ENCODE data around the gene VWA8.

Gene VWA8

DNA sequence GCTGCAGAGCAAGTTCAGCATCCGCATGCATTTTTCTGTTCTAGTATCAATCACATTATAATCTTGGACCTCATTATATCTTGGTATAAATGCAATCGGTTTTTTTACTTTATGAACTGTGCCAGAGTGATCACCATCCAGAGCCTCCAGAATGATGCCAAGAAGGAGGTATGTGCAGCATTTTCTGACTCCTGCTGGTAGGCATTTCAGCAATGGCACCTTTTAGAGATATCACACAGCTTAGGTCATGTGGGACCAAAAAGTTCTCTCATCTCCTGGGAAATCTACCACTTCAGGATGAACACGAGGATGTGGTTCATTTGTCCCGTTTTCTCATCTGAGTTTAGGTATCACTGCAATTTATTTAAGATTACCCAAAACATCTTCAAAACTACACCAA, 220.4 kb downstream of the VWA8 start:
- Histone ChIP-seq H3K9ac (ENCODE audit: low read length) (no peak overlapping the region), H3K4me1 (ENCODE audit: control insufficient read depth, insufficient read depth, low read length) (no peaks in the 10 kb centered on the region), H3K27me3 (replicated peaks; ENCODE audit: control insufficient read depth, insufficient read depth, low read length) (no peaks in the 10 kb centered on the region), H3K36me3 (ENCODE audit: control insufficient read depth, insufficient read depth, low read length, severe bottlenecking) (no peaks in the 10 kb centered on the region), H3K9me3 (ENCODE audit: control insufficient read depth, low read length) (no peaks in the 10 kb centered on the region), H3K4me3 (ENCODE audit: low read length) (no peak overlapping the region)
- DNase-seq (ENCODE audit: low read depth) = no peak

DNA sequence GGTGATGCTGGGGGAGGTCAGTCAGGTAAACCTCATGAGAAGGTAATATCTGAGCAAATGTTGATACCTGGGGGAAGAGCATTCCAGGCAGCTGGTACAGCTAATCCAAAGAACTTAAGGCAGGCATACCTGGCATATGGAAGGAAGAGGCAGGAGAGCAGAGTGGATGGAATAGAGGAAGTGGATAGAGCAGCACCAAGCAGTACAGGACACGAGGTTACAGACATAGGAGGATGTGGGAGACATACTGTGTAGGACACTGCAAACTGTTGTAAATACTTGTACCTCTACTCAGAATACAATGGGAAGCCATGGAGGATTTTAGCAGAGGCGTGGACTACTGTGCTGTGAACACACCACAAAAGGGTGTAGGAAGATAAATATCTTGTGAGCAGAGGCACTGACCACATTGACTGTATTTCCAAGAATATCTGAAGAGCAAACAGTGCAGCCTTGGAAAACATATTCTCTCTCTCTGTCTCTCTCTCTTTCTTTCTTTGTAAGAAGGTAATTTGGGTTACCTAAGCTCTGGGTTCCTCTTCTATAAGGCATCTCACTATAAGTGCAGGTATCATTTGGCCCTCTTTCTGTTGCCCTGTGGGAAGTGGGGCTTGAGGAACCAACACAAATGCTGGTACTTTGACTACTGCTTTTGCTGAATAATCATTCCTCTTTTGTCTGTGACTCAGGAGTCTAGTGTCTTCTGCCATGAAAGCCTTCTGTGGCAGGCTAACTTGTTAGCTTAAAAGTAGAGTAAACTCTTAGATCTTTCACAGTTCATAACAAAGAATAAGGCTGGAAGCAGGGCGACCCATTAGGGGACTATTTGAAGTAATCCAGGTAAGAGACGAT, 238.0 kb downstream of the VWA8 start:
- Histone ChIP-seq H3K9ac (ENCODE audit: low read length) (no peak overlapping the region), H3K4me1 (ENCODE audit: control insufficient read depth, insufficient read depth, low read length) (no peaks in the 10 kb centered on the region), H3K27me3 (replicated peaks; ENCODE audit: control insufficient read depth, insufficient read depth, low read length) (no peaks in the 10 kb centered on the region), H3K4me3 (ENCODE audit: low read length) (no peak overlapping the region), H3K9me3 (ENCODE audit: control insufficient read depth, low read length) (no peaks in the 10 kb centered on the region), H3K36me3 (ENCODE audit: control insufficient read depth, insufficient read depth, low read length, severe bottlenecking) (peaks cover 44% of the 10 kb centered on the region)
- DNase-seq (ENCODE audit: low read depth) = no peak

DNA sequence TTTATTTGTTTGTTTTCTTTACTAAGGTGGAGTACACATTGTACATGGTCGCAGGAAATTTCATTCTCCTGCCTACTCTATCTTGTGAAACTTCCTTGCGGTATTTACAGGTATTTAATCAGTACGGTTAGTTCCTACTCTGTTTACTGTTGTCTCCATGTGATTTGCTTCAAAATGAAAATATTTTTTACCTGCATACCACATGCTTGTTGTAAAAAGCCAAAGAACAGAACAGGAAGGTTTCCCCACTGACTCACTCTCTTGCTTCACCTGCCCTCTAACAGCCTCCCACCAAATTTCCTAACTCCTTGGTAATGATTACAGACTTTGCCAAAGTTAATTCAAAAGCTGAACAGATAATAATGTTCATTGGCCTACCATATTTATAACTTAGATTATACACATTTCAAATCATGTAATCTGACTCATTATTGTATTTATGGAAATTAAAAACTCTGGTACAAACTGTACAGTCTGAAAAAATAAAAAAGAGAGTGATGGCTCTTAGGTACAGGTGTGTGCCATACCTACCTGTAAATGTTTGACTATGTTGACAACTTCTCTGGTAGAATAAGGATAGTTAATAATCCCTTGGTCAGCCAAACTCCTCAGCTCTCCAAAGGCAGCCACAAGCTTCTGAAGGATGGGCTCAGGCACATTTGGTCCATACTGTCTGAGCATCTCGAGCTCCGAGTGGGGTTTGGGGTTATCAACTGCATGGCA, 239.9 kb downstream of the VWA8 start:
- DNase-seq (ENCODE audit: low read depth) = no peak
- Histone ChIP-seq H3K4me1 (ENCODE audit: control insufficient read depth, insufficient read depth, low read length) (no peaks in the 10 kb centered on the region), H3K9me3 (ENCODE audit: control insufficient read depth, low read length) (no peaks in the 10 kb centered on the region), H3K9ac (ENCODE audit: low read length) (no peak overlapping the region), H3K27me3 (replicated peaks; ENCODE audit: control insufficient read depth, insufficient read depth, low read length) (no peaks in the 10 kb centered on the region), H3K36me3 (ENCODE audit: control insufficient read depth, insufficient read depth, low read length, severe bottlenecking) (peaks cover 35% of the 10 kb centered on the region), H3K4me3 (ENCODE audit: low read length) (no peak overlapping the region)

DNA sequence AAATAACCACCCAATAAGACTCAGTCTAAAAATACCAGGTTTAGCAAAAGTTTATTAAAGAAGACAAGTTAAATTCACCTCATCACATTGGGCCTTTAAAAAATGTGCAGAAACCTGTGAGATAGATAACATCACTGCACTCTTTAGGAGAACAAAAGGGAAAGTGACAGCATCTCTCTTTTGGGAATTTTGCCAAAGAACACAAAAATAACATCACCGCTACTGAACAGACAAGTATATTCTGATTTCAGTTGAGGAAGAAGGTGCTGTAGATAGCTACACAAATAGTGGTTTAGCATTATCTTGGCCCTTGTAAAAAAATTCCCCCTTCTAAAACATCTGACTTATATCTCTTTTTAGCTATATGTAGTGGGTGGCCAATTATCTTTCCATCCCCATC, 244.7 kb downstream of the VWA8 start:
- Histone ChIP-seq H3K9ac (ENCODE audit: low read length) (no peak overlapping the region), H3K27me3 (replicated peaks; ENCODE audit: control insufficient read depth, insufficient read depth, low read length) (no peaks in the 10 kb centered on the region), H3K4me1 (ENCODE audit: control insufficient read depth, insufficient read depth, low read length) (no peaks in the 10 kb centered on the region), H3K4me3 (ENCODE audit: low read length) (no peak overlapping the region), H3K9me3 (ENCODE audit: control insufficient read depth, low read length) (no peaks in the 10 kb centered on the region), H3K36me3 (ENCODE audit: control insufficient read depth, insufficient read depth, low read length, severe bottlenecking) (peaks cover 9% of the 10 kb centered on the region)
- no peak for DNase-seq (ENCODE audit: low read depth)

DNA sequence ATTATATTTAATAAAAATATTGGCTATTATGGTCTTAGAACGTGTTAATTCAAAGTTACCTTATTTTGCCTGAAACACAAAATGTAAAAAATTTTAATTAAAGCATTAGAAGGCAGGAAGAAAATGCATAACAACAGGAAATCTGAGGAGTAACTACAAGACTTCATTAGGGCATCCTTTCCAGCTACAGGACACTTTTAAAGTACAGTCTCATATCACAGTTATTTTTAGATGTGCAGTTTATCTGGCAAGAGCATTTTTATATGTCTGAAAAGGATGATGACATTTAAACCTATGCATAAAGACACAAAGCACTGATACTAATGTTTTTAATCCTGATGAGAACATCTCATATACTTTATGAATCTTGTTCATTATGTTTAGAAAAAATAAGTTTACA, 247.5 kb downstream of the VWA8 start:
- no peaks in the 10 kb centered on the region for H3K36me3 ChIP-seq (ENCODE audit: control insufficient read depth, insufficient read depth, low read length, severe bottlenecking)
- no peaks in the 10 kb centered on the region for H3K9me3 ChIP-seq (ENCODE audit: control insufficient read depth, low read length)
- no peaks in the 10 kb centered on the region for H3K27me3 ChIP-seq (replicated peaks; ENCODE audit: control insufficient read depth, insufficient read depth, low read length)
- peaks cover 11% of the 10 kb centered on the region for H3K4me1 ChIP-seq (ENCODE audit: control insufficient read depth, insufficient read depth, low read length)
- no peak overlapping the region for H3K9ac ChIP-seq (ENCODE audit: low read length)
- no peak for DNase-seq (ENCODE audit: low read depth)
- H3K4me3 ChIP-seq (ENCODE audit: low read length) = no peak overlapping the region

DNA sequence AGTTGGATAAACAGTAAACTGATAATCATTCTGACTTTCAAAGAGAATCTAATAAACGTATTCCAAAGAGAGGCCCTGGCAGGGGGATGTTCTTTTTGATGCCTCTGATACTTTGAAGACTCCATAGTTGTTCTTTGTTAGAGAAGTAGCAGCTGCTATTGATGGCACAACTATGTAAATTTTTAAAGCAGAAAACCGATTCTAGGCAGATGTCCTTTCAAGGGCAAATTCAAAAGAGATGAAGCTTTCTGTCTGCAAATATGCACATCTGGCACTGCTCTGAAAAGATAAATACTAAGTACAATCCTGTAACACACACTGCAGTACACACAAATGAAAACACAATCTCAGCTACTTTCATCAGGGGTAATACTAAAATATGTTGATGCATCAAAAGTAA, 250.1 kb downstream of the VWA8 start:
- Histone ChIP-seq H3K9me3 (ENCODE audit: control insufficient read depth, low read length) (no peaks in the 10 kb centered on the region), H3K36me3 (ENCODE audit: control insufficient read depth, insufficient read depth, low read length, severe bottlenecking) (no peaks in the 10 kb centered on the region), H3K9ac (ENCODE audit: low read length) (no peak overlapping the region), H3K4me1 (ENCODE audit: control insufficient read depth, insufficient read depth, low read length) (peaks cover 35% of the 10 kb centered on the region), H3K4me3 (ENCODE audit: low read length) (no peak overlapping the region), H3K27me3 (replicated peaks; ENCODE audit: control insufficient read depth, insufficient read depth, low read length) (no peaks in the 10 kb centered on the region)
- no peak for DNase-seq (ENCODE audit: low read depth)

DNA sequence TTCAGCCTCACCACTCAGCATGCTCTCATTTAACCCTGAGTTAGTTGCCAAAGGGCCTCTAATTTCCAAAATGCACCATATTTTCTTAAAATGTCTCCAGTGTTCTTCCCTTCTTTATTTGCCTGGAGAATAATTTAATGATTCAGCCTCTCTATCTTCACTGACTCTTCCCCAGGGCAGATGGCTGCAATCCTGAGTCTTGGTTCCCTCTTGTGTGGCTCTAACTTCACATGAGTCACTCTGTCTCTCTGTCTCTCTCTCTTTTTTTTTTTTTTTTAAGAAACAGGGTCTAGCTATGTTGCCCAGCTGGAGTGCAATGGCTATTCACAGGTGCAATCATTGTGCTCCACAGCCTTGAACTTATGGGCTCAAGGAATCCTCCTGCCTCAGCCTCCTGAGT, 251.4 kb downstream of the VWA8 start:
- H3K27me3 ChIP-seq (replicated peaks; ENCODE audit: control insufficient read depth, insufficient read depth, low read length) = no peaks in the 10 kb centered on the region
- no peak overlapping the region for H3K9ac ChIP-seq (ENCODE audit: low read length)
- H3K9me3 ChIP-seq (ENCODE audit: control insufficient read depth, low read length) = no peaks in the 10 kb centered on the region
- peaks cover 36% of the 10 kb centered on the region for H3K4me1 ChIP-seq (ENCODE audit: control insufficient read depth, insufficient read depth, low read length)
- H3K4me3 ChIP-seq (ENCODE audit: low read length) = no peak overlapping the region
- H3K36me3 ChIP-seq (ENCODE audit: control insufficient read depth, insufficient read depth, low read length, severe bottlenecking) = no peaks in the 10 kb centered on the region
- no peak for DNase-seq (ENCODE audit: low read depth)

DNA sequence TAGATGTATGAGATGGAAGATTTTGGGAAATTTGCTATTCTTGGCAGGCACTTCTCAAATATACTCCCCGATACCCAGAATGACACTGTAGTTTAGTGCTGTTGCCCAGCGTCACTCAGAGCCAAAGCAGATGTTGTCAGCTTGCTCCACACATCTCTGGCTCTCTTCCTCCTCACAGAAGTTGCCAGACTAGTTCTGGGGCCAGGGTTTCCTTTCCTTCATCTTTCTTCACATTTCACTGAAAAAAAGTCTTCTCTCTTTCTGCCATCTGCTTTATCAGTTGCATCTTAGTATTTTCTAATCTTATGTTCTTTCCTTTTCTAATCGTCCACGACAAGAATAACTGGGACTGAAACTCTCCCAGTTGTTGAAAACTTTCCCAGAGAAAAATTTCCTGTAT, 252.2 kb downstream of the VWA8 start:
- Histone ChIP-seq H3K9me3 (ENCODE audit: control insufficient read depth, low read length) (no peaks in the 10 kb centered on the region), H3K36me3 (ENCODE audit: control insufficient read depth, insufficient read depth, low read length, severe bottlenecking) (no peaks in the 10 kb centered on the region), H3K9ac (ENCODE audit: low read length) (no peak overlapping the region), H3K4me1 (ENCODE audit: control insufficient read depth, insufficient read depth, low read length) (peaks cover 36% of the 10 kb centered on the region), H3K27me3 (replicated peaks; ENCODE audit: control insufficient read depth, insufficient read depth, low read length) (no peaks in the 10 kb centered on the region), H3K4me3 (ENCODE audit: low read length) (peak overlapping the region; percentile 4)
- no peak for DNase-seq (ENCODE audit: low read depth)

DNA sequence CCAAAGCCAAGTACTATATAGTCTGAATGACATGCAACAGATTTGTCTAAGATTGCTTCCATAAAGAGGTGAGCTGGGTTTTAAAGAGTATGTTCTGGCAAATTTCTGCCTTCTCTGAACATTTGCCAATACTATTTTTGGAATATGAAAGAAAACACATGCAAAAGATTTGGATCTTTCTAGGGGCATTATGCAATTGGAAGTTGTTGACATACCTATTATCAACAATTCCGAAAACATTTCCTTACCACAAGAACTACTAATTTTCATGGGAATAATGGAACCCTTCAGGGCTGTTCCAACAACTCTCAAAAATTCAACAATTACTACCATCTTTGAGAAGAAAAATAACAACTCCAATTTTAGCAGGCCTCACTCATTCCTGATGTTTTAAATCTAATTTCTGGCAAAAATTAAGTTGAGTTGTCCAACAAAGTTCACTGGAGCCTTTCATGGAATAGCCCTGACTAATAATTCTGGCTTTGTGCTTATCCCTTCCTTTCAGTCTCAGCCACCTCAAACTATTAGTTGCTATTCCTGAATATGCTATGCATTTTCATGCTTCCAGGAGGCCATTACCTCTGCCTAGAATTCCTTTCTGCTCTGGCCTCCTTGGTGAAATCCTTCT, 253.6 kb downstream of the VWA8 start:
- Histone ChIP-seq H3K36me3 (ENCODE audit: control insufficient read depth, insufficient read depth, low read length, severe bottlenecking) (no peaks in the 10 kb centered on the region), H3K4me3 (ENCODE audit: low read length) (no peak overlapping the region), H3K4me1 (ENCODE audit: control insufficient read depth, insufficient read depth, low read length) (peaks cover 43% of the 10 kb centered on the region), H3K9me3 (ENCODE audit: control insufficient read depth, low read length) (no peaks in the 10 kb centered on the region), H3K27me3 (replicated peaks; ENCODE audit: control insufficient read depth, insufficient read depth, low read length) (no peaks in the 10 kb centered on the region), H3K9ac (ENCODE audit: low read length) (no peak overlapping the region)
- peak; percentile 55 for DNase-seq (ENCODE audit: low read depth)

DNA sequence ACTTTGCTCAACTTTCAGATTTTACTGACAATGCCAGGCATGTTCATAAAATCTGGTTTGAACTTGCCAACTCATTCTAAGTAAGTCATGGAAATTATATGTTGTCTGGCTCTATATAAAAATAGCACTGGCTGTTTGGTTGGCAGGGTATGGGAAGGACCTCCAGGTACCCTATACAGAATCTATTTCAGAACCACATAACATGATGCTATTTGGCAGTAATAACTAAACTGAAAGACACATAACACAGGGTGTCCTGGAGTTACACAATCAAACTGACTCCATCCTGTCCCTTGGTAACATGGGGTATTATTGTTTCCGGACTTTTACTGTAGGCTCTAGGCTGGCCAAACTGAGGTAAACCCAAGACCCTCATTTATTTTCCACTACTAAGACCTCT, 254.8 kb downstream of the VWA8 start:
- H3K36me3 ChIP-seq (ENCODE audit: control insufficient read depth, insufficient read depth, low read length, severe bottlenecking) = no peaks in the 10 kb centered on the region
- peak; percentile 27 for DNase-seq (ENCODE audit: low read depth)
- no peaks in the 10 kb centered on the region for H3K27me3 ChIP-seq (replicated peaks; ENCODE audit: control insufficient read depth, insufficient read depth, low read length)
- H3K9ac ChIP-seq (ENCODE audit: low read length) = no peak overlapping the region
- peaks cover 54% of the 10 kb centered on the region for H3K4me1 ChIP-seq (ENCODE audit: control insufficient read depth, insufficient read depth, low read length)
- H3K9me3 ChIP-seq (ENCODE audit: control insufficient read depth, low read length) = no peaks in the 10 kb centered on the region
- no peak overlapping the region for H3K4me3 ChIP-seq (ENCODE audit: low read length)

DNA sequence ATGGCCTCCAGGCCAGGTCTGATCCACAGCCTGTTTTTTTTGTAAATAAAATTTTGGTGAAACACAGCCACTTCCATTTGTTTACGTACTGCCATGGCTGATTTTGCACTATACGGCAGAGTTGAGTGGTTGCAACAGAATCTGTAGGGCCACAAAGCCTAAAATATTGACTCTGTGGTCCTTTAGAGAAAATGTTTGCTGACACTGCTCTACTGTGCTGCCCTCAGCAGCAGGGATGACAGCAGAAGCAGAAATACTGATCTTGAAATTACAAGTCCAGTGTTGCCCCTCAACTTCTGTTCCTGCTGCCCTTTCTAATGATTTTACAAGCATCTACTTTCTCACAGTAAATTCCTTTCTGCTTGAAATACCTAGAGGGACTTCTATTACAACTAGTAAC, 258.4 kb downstream of the VWA8 start:
- H3K4me1 ChIP-seq (ENCODE audit: control insufficient read depth, insufficient read depth, low read length) = peaks cover 46% of the 10 kb centered on the region
- no peak for DNase-seq (ENCODE audit: low read depth)

More for the DNA sequence above, 258.4 kb downstream of the VWA8 start:
- H3K9ac ChIP-seq (ENCODE audit: low read length) = no peak overlapping the region
- no peaks in the 10 kb centered on the region for H3K9me3 ChIP-seq (ENCODE audit: control insufficient read depth, low read length)
- H3K27me3 ChIP-seq (replicated peaks; ENCODE audit: control insufficient read depth, insufficient read depth, low read length) = no peaks in the 10 kb centered on the region
- peaks cover 11% of the 10 kb centered on the region for H3K36me3 ChIP-seq (ENCODE audit: control insufficient read depth, insufficient read depth, low read length, severe bottlenecking)
- H3K4me3 ChIP-seq (ENCODE audit: low read length) = no peak overlapping the region
